ENCODE data around the gene ASPHD1. TPM values are rescaled to one million over a fixed set of nuclear protein-coding genes. Genes with fewer than 3 reads are reported as not detected.

ASPHD1 gene
- total and polyA plus RNA-seq, 7 experiments from 2014 or later = 0.27 TPM; not detected in 6

DNA sequence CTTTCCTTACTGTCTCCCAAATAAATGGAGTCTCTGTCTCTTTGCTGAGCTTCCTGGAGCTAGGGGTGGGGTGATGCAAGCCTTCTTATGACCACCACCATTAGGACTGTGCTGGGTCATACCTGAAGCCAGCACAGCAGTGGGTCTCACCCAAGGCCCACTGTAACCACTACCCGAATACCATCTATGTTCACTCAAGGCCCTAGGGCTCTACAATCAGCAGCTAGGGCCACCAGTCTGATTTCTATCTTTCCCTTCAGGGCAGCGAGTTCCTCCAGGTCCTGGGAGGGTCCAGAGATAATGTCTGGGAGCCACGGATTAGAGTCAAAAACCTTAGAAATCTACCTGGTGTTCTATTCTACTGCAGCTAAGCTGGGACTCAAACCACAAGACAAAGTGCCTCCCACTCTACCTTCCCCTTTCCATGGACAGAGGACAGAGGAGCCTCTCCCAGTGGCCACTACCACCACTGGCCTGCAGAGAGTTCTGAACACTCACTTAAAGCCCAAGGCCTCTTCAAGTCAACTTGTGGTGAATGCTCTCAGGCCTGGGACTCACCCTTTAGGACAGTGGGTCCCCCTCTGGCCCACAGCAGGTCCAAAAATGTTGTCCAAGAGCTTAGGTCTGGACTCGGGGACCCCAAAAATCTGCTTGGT lies 50.6 kb downstream of the ASPHD1 start:
- Mint-ChIP-seq H3K27ac (no peak overlapping the region), H3K4me1 (peaks cover 0 to 2% (median 0%) of the 10 kb centered on the region in 7 donors), H3K27me3 (peaks cover 0 to 7% (median 0%) of the 10 kb centered on the region in 5 donors), H3K9me3 (peaks cover 0 to 10% (median 2%) of the 10 kb centered on the region in 11 donors), H3K4me3 (no peak overlapping the region), H3K36me3 (peaks cover 3 to 10% (median 4%) of the 10 kb centered on the region in 5 donors)
- H3K9me3 ChIP-seq (ENCODE audit: control insufficient read depth in 2 of 3, low read length in 3 of 3) = no peaks in the 10 kb centered on the region
- no peaks in the 10 kb centered on the region for H3K4me1 ChIP-seq (ENCODE audit: control insufficient read depth in 2 of 2, insufficient read depth in 2 of 2, low read length in 2 of 2)
- POLR2A ChIA-PET = interaction anchor here (0.8 to 1.4 kb wide), 3 partner anchors 11 to 25 kb away, joined by 3 to 4 read pairs (median 4); partner anchors contain the start of genes KCTD13 and TMEM219
- no peak overlapping the region for H3K4me3 ChIP-seq (ENCODE audit: low read length)
- intact Hi-C loops (cut with micrococcal nuclease) = no loop called here
- H3K36me3 ChIP-seq (ENCODE audit: control insufficient read depth in 2 of 3, insufficient read depth in 3 of 3, low read length in 3 of 3) = no peaks in the 10 kb centered on the region
- H3K27ac ChIP-seq (ENCODE audit: low read depth, low read length) = no peak overlapping the region
- no peaks in the 10 kb centered on the region for H3K27me3 ChIP-seq (ENCODE audit: control insufficient read depth in 2 of 2, insufficient read depth in 2 of 2, low read length in 2 of 2)
- CTCF ChIA-PET = no interaction called here
- ATAC-seq (no peak), DNase-seq (no peak)

DNA sequence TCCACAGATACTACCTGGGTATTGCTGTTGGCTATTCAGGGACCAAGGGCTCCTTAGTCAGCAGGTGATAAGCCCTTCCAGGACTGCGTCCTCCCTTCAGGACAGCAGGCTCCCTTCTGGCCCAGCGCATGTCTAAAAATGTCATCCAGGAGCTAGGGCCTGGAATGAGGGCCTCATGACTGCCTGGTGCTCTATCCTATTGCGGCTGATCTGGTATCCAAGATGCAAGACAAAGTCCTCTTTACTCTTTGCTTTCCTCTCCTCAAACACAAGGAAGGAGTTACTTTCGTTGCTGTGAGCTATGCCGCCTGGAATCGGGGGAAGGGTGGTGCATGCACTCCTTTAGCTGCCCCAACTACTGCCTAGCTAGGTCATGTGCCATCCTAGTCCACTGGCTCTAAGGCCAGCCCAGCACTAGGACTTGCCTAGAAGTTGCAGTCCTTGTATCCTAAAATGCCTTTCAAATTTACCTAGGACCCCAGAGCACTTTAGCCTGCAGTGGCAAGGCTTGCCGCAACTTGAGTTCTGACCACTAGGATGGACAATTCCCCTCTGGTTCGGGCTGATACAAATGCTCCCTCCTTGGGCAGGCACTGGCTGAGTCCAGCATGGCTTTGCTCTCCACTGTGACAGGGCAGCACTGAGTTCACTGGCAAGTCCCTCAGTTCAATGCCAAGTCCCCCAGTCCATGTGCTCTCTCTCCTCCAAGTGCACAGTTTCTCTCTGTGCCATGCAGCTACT lies 51.5 kb downstream of the ASPHD1 start:
- peaks cover 0 to 2% (median 0%) of the 10 kb centered on the region in 7 donors for H3K4me1 Mint-ChIP-seq
- no peaks in the 10 kb centered on the region for H3K4me1 ChIP-seq (ENCODE audit: control insufficient read depth in 2 of 2, insufficient read depth in 2 of 2, low read length in 2 of 2)
- CTCF ChIA-PET = no interaction called here
- H3K36me3 Mint-ChIP-seq = peaks cover 3 to 10% (median 4%) of the 10 kb centered on the region in 5 donors
- H3K27ac Mint-ChIP-seq = no peak overlapping the region
- DNase-seq (no peak), ATAC-seq (no peak)
- no peaks in the 10 kb centered on the region for H3K27me3 ChIP-seq (ENCODE audit: control insufficient read depth in 2 of 2, insufficient read depth in 2 of 2, low read length in 2 of 2)
- H3K9me3 ChIP-seq (ENCODE audit: control insufficient read depth in 2 of 3, low read length in 3 of 3) = no peaks in the 10 kb centered on the region
- no peaks in the 10 kb centered on the region for H3K36me3 ChIP-seq (ENCODE audit: control insufficient read depth in 2 of 3, insufficient read depth in 3 of 3, low read length in 3 of 3)
- no peak overlapping the region for H3K27ac ChIP-seq (ENCODE audit: low read depth, low read length)
- POLR2A ChIA-PET = interaction anchor here (0.5 to 1.4 kb wide), 2 partner anchors 10 to 103 kb away, joined by 3 to 4 read pairs; partner anchors contain the start of gene TMEM219
- H3K27me3 Mint-ChIP-seq = peaks cover 0 to 10% (median 0%) of the 10 kb centered on the region in 5 donors
- no peak overlapping the region for H3K4me3 ChIP-seq (ENCODE audit: low read length)
- peaks cover 0 to 10% (median 2%) of the 10 kb centered on the region in 11 donors for H3K9me3 Mint-ChIP-seq
- intact Hi-C loops (cut with micrococcal nuclease) = no loop called here
- H3K4me3 Mint-ChIP-seq = no peak overlapping the region

Other genes with a start within 250 kb of the ASPHD1 start
- gene SPN, start 237.2 kb upstream of the ASPHD1 start, total RNA-seq = 100 to 1,000 TPM in 4 of 5 experiments, 10 to 100 TPM in 1; 79.5 to 333 (median 124) TPM
- 100 to 1,000 TPM in 1 of 2 donors, 10 to 100 TPM in 1; 96.0 to 183 TPM for gene SPN, start 237.2 kb upstream of the ASPHD1 start, polyA plus RNA-seq
- 1 to 10 TPM in 3 of 5 experiments, under 1 TPM in 2; 0.57 to 6.5 (median 1.4) TPM for gene QPRT, start 221.3 kb upstream of the ASPHD1 start, total RNA-seq
- gene QPRT, start 221.3 kb upstream of the ASPHD1 start, polyA plus RNA-seq = under 1 TPM; 0.54 to 0.66 TPM
- 100 to 1,000 TPM in 4 of 5 experiments, 10 to 100 TPM in 1; 63.9 to 228 (median 151) TPM for gene C16orf54, start 154.5 kb upstream of the ASPHD1 start, total RNA-seq
- gene C16orf54, start 154.5 kb upstream of the ASPHD1 start, polyA plus RNA-seq = 10 to 100 TPM; 43.2 to 44.1 TPM
- gene ZG16, start 122.2 kb upstream of the ASPHD1 start, total RNA-seq = not detected
- not detected for gene ZG16, start 122.2 kb upstream of the ASPHD1 start, polyA plus RNA-seq
- gene KIF22, start 109.7 kb upstream of the ASPHD1 start, total RNA-seq = 100 to 1,000 TPM in 1 of 5 experiments, 10 to 100 TPM in 4; 62.5 to 141 (median 81.3) TPM
- 10 to 100 TPM; 36.9 to 50.7 TPM for gene KIF22, start 109.7 kb upstream of the ASPHD1 start, polyA plus RNA-seq
- gene MAZ, start 94.0 kb upstream of the ASPHD1 start, total RNA-seq = 100 to 1,000 TPM; 192 to 424 (median 259) TPM
- gene MAZ, start 94.0 kb upstream of the ASPHD1 start, polyA plus RNA-seq = 10 to 100 TPM; 36.9 to 44.5 TPM
- gene PRRT2, start 88.3 kb upstream of the ASPHD1 start, total RNA-seq = 1 to 10 TPM; 1.9 to 4.6 (median 2.8) TPM
- gene PRRT2, start 88.3 kb upstream of the ASPHD1 start, polyA plus RNA-seq = under 1 TPM in 1 of 2 donors, not detected in 1; 0.07 TPM
- gene PAGR1, start 84.3 kb upstream of the ASPHD1 start, total RNA-seq = 10 to 100 TPM; 17.5 to 42.0 (median 25.7) TPM
- gene PAGR1, start 84.3 kb upstream of the ASPHD1 start, polyA plus RNA-seq = 10 to 100 TPM; 54.0 to 62.6 TPM
- gene MVP, start 80.0 kb upstream of the ASPHD1 start, total RNA-seq = 100 to 1,000 TPM; 130 to 221 (median 150) TPM
- 100 to 1,000 TPM; 118 to 183 TPM for gene MVP, start 80.0 kb upstream of the ASPHD1 start, polyA plus RNA-seq
- gene CDIPT, start 37.3 kb upstream of the ASPHD1 start, total RNA-seq = 10 to 100 TPM; 36.5 to 92.0 (median 69.9) TPM
- 100 to 1,000 TPM in 1 of 2 donors, 10 to 100 TPM in 1; 96.3 to 127 TPM for gene CDIPT, start 37.3 kb upstream of the ASPHD1 start, polyA plus RNA-seq
- under 1 TPM in 1 of 5 experiments, not detected in 4; 0.19 TPM for gene SEZ6L2, start 938 bp upstream of the ASPHD1 start, total RNA-seq
- not detected for gene SEZ6L2, start 938 bp upstream of the ASPHD1 start, polyA plus RNA-seq
- 10 to 100 TPM; 40.7 to 81.1 (median 45.9) TPM for gene KCTD13, start 25.7 kb downstream of the ASPHD1 start, total RNA-seq
- 10 to 100 TPM in 1 of 2 donors, 1 to 10 TPM in 1; 8.7 to 15.9 TPM for gene KCTD13, start 25.7 kb downstream of the ASPHD1 start, polyA plus RNA-seq
- 10 to 100 TPM; 64.3 to 89.7 (median 74.0) TPM for gene TMEM219, start 61.6 kb downstream of the ASPHD1 start, total RNA-seq
- gene TMEM219, start 61.6 kb downstream of the ASPHD1 start, polyA plus RNA-seq = 100 to 1,000 TPM; 205 to 212 TPM
- 10 to 100 TPM; 19.4 to 48.5 (median 42.9) TPM for gene TAOK2, start 73.4 kb downstream of the ASPHD1 start, total RNA-seq
- 1 to 10 TPM; 2.9 to 8.1 TPM for gene TAOK2, start 73.4 kb downstream of the ASPHD1 start, polyA plus RNA-seq
- gene HIRIP3, start 95.1 kb downstream of the ASPHD1 start, total RNA-seq = 10 to 100 TPM; 14.4 to 37.6 (median 17.2) TPM
- gene HIRIP3, start 95.1 kb downstream of the ASPHD1 start, polyA plus RNA-seq = 10 to 100 TPM; 22.6 to 32.9 TPM
- 100 to 1,000 TPM in 2 of 5 experiments, 10 to 100 TPM in 3; 71.7 to 141 (median 95.8) TPM for gene INO80E, start 95.8 kb downstream of the ASPHD1 start, total RNA-seq
- 1 to 10 TPM; 4.3 to 9.3 TPM for gene INO80E, start 95.8 kb downstream of the ASPHD1 start, polyA plus RNA-seq
- gene DOC2A, start 110.5 kb downstream of the ASPHD1 start, total RNA-seq = under 1 TPM in 2 of 5 experiments, not detected in 3; 0.46 to 0.54 TPM
- under 1 TPM in 1 of 2 donors, not detected in 1; 0.18 TPM for gene DOC2A, start 110.5 kb downstream of the ASPHD1 start, polyA plus RNA-seq
- not detected for gene C16orf92, start 122.7 kb downstream of the ASPHD1 start, total RNA-seq
- not detected for gene C16orf92, start 122.7 kb downstream of the ASPHD1 start, polyA plus RNA-seq
- gene TLCD3B, start 130.8 kb downstream of the ASPHD1 start, total RNA-seq = 1 to 10 TPM in 2 of 5 experiments, not detected in 3; 1.2 to 2.3 TPM
- not detected for gene TLCD3B, start 130.8 kb downstream of the ASPHD1 start, polyA plus RNA-seq
- 1,000 to 10,000 TPM in 1 of 5 experiments, 100 to 1,000 TPM in 4; 356 to 1,619 (median 584) TPM for gene ALDOA, start 165.3 kb downstream of the ASPHD1 start, total RNA-seq
- gene ALDOA, start 165.3 kb downstream of the ASPHD1 start, polyA plus RNA-seq = 1,000 to 10,000 TPM in 1 of 2 donors, 100 to 1,000 TPM in 1; 955 to 1,316 TPM
- gene PPP4C, start 175.5 kb downstream of the ASPHD1 start, total RNA-seq = 100 to 1,000 TPM in 2 of 5 experiments, 10 to 100 TPM in 3; 68.4 to 143 (median 86.0) TPM
- gene PPP4C, start 175.5 kb downstream of the ASPHD1 start, polyA plus RNA-seq = 100 to 1,000 TPM; 176 TPM
- gene TBX6, start 191.4 kb downstream of the ASPHD1 start, total RNA-seq = 1 to 10 TPM; 1.5 to 3.3 (median 1.6) TPM
- under 1 TPM in 1 of 2 donors, not detected in 1; 0.38 TPM for gene TBX6, start 191.4 kb downstream of the ASPHD1 start, polyA plus RNA-seq
- 100 to 1,000 TPM in 3 of 5 experiments, 10 to 100 TPM in 2; 50.5 to 260 (median 130) TPM for gene YPEL3, start 195.7 kb downstream of the ASPHD1 start, total RNA-seq
- 100 to 1,000 TPM; 242 to 308 TPM for gene YPEL3, start 195.7 kb downstream of the ASPHD1 start, polyA plus RNA-seq
- 10 to 100 TPM in 4 of 5 experiments, 1 to 10 TPM in 1; 7.9 to 39.3 (median 12.3) TPM for gene GDPD3, start 213.0 kb downstream of the ASPHD1 start, total RNA-seq
- gene GDPD3, start 213.0 kb downstream of the ASPHD1 start, polyA plus RNA-seq = not detected
- 10 to 100 TPM; 50.5 to 82.2 (median 64.3) TPM for gene MAPK3, start 222.7 kb downstream of the ASPHD1 start, total RNA-seq
- 1 to 10 TPM; 7.5 to 8.3 TPM for gene MAPK3, start 222.7 kb downstream of the ASPHD1 start, polyA plus RNA-seq

All from naive thymus-derived CD4-positive, alpha-beta T cell (primary cell).